Measurements from ENCODE around the gene ATAD3C. TPM values are rescaled to one million over a fixed set of nuclear protein-coding genes. Genes with fewer than 3 reads are reported as not detected.
A peak's percentile ranks its signal among the peaks of the same experiment; 100 is the strongest.
"Not testable (repeated sequence)": the region's sequence is repeated elsewhere in the genome, so short reads cannot be mapped to it uniquely, and the experiment has no call there.

ATAD3C gene
- total RNA-seq, 5 donors from 2014 or later (not counting 1 experiment from before 2014, with no cell fraction given): 0.59 to 3.1 (median 1.4) TPM

- ChIA-PET POLR2A (no interaction called here), CTCF (no interaction called here)
- Histone ChIP-seq H3K9me3 (no peaks in the 10 kb centered on the region), H3K4me1 (ENCODE audit: control insufficient read depth in 1 of 2, extremely low read depth in 1 of 2, insufficient read depth in 2 of 2, low read length in 2 of 2) (peaks cover 0 to 5% of the 10 kb centered on the region in 2 experiments), H3K27ac (ENCODE audit: low read length) (no peak overlapping the region), H3K4me3 (ENCODE audit: control insufficient read depth in 1 of 2, extremely low read depth in 1 of 2, low read length in 1 of 2) (no peak overlapping the region), H3K36me3 (ENCODE audit: control insufficient read depth in 2 of 2, extremely low read depth in 1 of 2, insufficient read depth in 1 of 2, low read length in 1 of 2) (peaks cover 27 to 43% of the 10 kb centered on the region in 2 donors), H3K27me3 (replicated peaks in 1 of 2; ENCODE audit: control insufficient read depth in 2 of 2, extremely low read depth in 1 of 2, insufficient read depth in 2 of 2, low read length in 1 of 2) (no peaks in the 10 kb centered on the region)
- ATAC-seq (replicated peaks in 1 of 4): peak in 1 of 4 experiments; percentile 23
- peaks cover 13% of the 10 kb centered on the region for H3K36me3 Mint-ChIP-seq
- H3K27me3 Mint-ChIP-seq: no peaks in the 10 kb centered on the region
- no peaks in the 10 kb centered on the region for H3K9me3 Mint-ChIP-seq
- 93% methylated on average over 26 of the region's 42 CpGs for WGBS (ENCODE audit: insufficient coverage)
- DNase-seq: no peak
- H3K27ac Mint-ChIP-seq: no peak overlapping the region
- H3K4me1 Mint-ChIP-seq: peaks cover 0 to 5% (median 3%) of the 10 kb centered on the region in 3 donors
- H3K4me3 Mint-ChIP-seq: peak overlapping the region in 1 of 3 donors; percentile 37
Observed at GRCh38 chr1:1479547-1480487, 30.3 kb downstream of the ATAD3C start.

- peaks cover 27 to 43% of the 10 kb centered on the region in 2 donors for H3K36me3 ChIP-seq (ENCODE audit: control insufficient read depth in 2 of 2, extremely low read depth in 1 of 2, insufficient read depth in 1 of 2, low read length in 1 of 2)
- POLR2A ChIA-PET; H3K4me3 ChIP-seq (ENCODE audit: control insufficient read depth in 1 of 2, extremely low read depth in 1 of 2, low read length in 1 of 2); H3K27me3 Mint-ChIP-seq; H3K27ac Mint-ChIP-seq; H3K4me1 Mint-ChIP-seq; H3K9me3 Mint-ChIP-seq; ATAC-seq (replicated peaks in 1 of 4); DNase-seq; H3K9me3 ChIP-seq; H3K27ac ChIP-seq (ENCODE audit: low read length); H3K4me3 Mint-ChIP-seq; H3K4me1 ChIP-seq (ENCODE audit: control insufficient read depth in 1 of 2, extremely low read depth in 1 of 2, insufficient read depth in 2 of 2, low read length in 2 of 2); H3K27me3 ChIP-seq (replicated peaks in 1 of 2; ENCODE audit: control insufficient read depth in 2 of 2, extremely low read depth in 1 of 2, insufficient read depth in 2 of 2, low read length in 1 of 2); CTCF ChIA-PET: not testable (repeated sequence)
- peaks cover 13% of the 10 kb centered on the region for H3K36me3 Mint-ChIP-seq
- WGBS (ENCODE audit: insufficient coverage): 96% methylated on average over 13 of the region's 16 CpGs
Observed at GRCh38 chr1:1480488-1480867, 31.0 kb downstream of the ATAD3C start.

GRCh38 chr1:1481811-1482210, 32.3 kb downstream of the ATAD3C start:
- H3K4me3 ChIP-seq (ENCODE audit: control insufficient read depth in 1 of 2, extremely low read depth in 1 of 2, low read length in 1 of 2); H3K9me3 ChIP-seq; H3K27me3 Mint-ChIP-seq; H3K4me1 Mint-ChIP-seq; H3K4me3 Mint-ChIP-seq; H3K27ac ChIP-seq (ENCODE audit: low read length); H3K4me1 ChIP-seq (ENCODE audit: control insufficient read depth in 1 of 2, extremely low read depth in 1 of 2, insufficient read depth in 2 of 2, low read length in 2 of 2); H3K27me3 ChIP-seq (replicated peaks in 1 of 2; ENCODE audit: control insufficient read depth in 2 of 2, extremely low read depth in 1 of 2, insufficient read depth in 2 of 2, low read length in 1 of 2); POLR2A ChIA-PET; H3K9me3 Mint-ChIP-seq; H3K27ac Mint-ChIP-seq; DNase-seq; CTCF ChIA-PET: not testable (repeated sequence)
- 100% methylated on average over 8 of the region's 30 CpGs for WGBS (ENCODE audit: insufficient coverage)
- H3K36me3 Mint-ChIP-seq: peaks cover 13% of the 10 kb centered on the region
- ATAC-seq (replicated peaks in 1 of 4): peak in 1 of 4 experiments; percentile 11
- H3K36me3 ChIP-seq (ENCODE audit: control insufficient read depth in 2 of 2, extremely low read depth in 1 of 2, insufficient read depth in 1 of 2, low read length in 1 of 2): peaks cover 27 to 42% of the 10 kb centered on the region in 2 donors

GRCh38 chr1:1482856-1483255, 33.4 kb downstream of the ATAD3C start:
- H3K4me3 Mint-ChIP-seq: no peak overlapping the region
- DNase-seq: no peak
- no peak overlapping the region for H3K4me3 ChIP-seq (ENCODE audit: control insufficient read depth in 1 of 2, extremely low read depth in 1 of 2, low read length in 1 of 2)
- H3K4me1 Mint-ChIP-seq: peaks cover 0 to 3% (median 0%) of the 10 kb centered on the region in 3 donors
- no peaks in the 10 kb centered on the region for H3K27me3 ChIP-seq (replicated peaks in 1 of 2; ENCODE audit: control insufficient read depth in 2 of 2, extremely low read depth in 1 of 2, insufficient read depth in 2 of 2, low read length in 1 of 2)
- ATAC-seq (replicated peaks in 1 of 4): no peak
- H3K27ac Mint-ChIP-seq: no peak overlapping the region
- POLR2A ChIA-PET: no interaction called here
- CTCF ChIA-PET: no interaction called here
- no peaks in the 10 kb centered on the region for H3K4me1 ChIP-seq (ENCODE audit: control insufficient read depth in 1 of 2, extremely low read depth in 1 of 2, insufficient read depth in 2 of 2, low read length in 2 of 2)
- no peaks in the 10 kb centered on the region for H3K9me3 ChIP-seq
- peaks cover 13% of the 10 kb centered on the region for H3K36me3 Mint-ChIP-seq
- H3K27me3 Mint-ChIP-seq: no peaks in the 10 kb centered on the region
- no peak overlapping the region for H3K27ac ChIP-seq (ENCODE audit: low read length)
- H3K36me3 ChIP-seq (ENCODE audit: control insufficient read depth in 2 of 2, extremely low read depth in 1 of 2, insufficient read depth in 1 of 2, low read length in 1 of 2): peaks cover 25 to 36% of the 10 kb centered on the region in 2 donors
- H3K9me3 Mint-ChIP-seq: no peaks in the 10 kb centered on the region
- 100% methylated on average over 3 of the region's 14 CpGs for WGBS (ENCODE audit: insufficient coverage)

- H3K4me1 ChIP-seq (ENCODE audit: control insufficient read depth in 1 of 2, extremely low read depth in 1 of 2, insufficient read depth in 2 of 2, low read length in 2 of 2): no peaks in the 10 kb centered on the region
- Mint-ChIP-seq H3K9me3 (no peaks in the 10 kb centered on the region), H3K27me3 (no peaks in the 10 kb centered on the region), H3K27ac (no peak overlapping the region), H3K4me1 (peaks cover 0 to 3% (median 0%) of the 10 kb centered on the region in 3 donors), H3K4me3 (no peak overlapping the region), H3K36me3 (peaks cover 13% of the 10 kb centered on the region)
- ATAC-seq (replicated peaks in 1 of 4) (no peak), DNase-seq (no peak)
- ChIA-PET CTCF (no interaction called here), POLR2A (no interaction called here)
- no peaks in the 10 kb centered on the region for H3K9me3 ChIP-seq
- H3K27me3 ChIP-seq (replicated peaks in 1 of 2; ENCODE audit: control insufficient read depth in 2 of 2, extremely low read depth in 1 of 2, insufficient read depth in 2 of 2, low read length in 1 of 2): no peaks in the 10 kb centered on the region
- 97% methylated on average over 12 of the region's 16 CpGs for WGBS (ENCODE audit: insufficient coverage)
- peaks cover 19 to 39% of the 10 kb centered on the region in 2 donors for H3K36me3 ChIP-seq (ENCODE audit: control insufficient read depth in 2 of 2, extremely low read depth in 1 of 2, insufficient read depth in 1 of 2, low read length in 1 of 2)
- H3K27ac ChIP-seq (ENCODE audit: low read length): no peak overlapping the region
- H3K4me3 ChIP-seq (ENCODE audit: control insufficient read depth in 1 of 2, extremely low read depth in 1 of 2, low read length in 1 of 2): no peak overlapping the region
Observed at GRCh38 chr1:1483714-1484113, 34.2 kb downstream of the ATAD3C start.

GRCh38 chr1:1484976-1485750, 35.7 kb downstream of the ATAD3C start:
- DNase-seq; H3K27me3 Mint-ChIP-seq; H3K4me1 ChIP-seq (ENCODE audit: control insufficient read depth in 1 of 2, extremely low read depth in 1 of 2, insufficient read depth in 2 of 2, low read length in 2 of 2); H3K9me3 ChIP-seq; H3K27ac Mint-ChIP-seq; POLR2A ChIA-PET; ATAC-seq (replicated peaks in 1 of 4); H3K36me3 Mint-ChIP-seq; H3K4me1 Mint-ChIP-seq; H3K9me3 Mint-ChIP-seq; H3K4me3 ChIP-seq (ENCODE audit: control insufficient read depth in 1 of 2, extremely low read depth in 1 of 2, low read length in 1 of 2); H3K27me3 ChIP-seq (replicated peaks in 1 of 2; ENCODE audit: control insufficient read depth in 2 of 2, extremely low read depth in 1 of 2, insufficient read depth in 2 of 2, low read length in 1 of 2); H3K4me3 Mint-ChIP-seq; H3K27ac ChIP-seq (ENCODE audit: low read length); CTCF ChIA-PET: not testable (repeated sequence)
- H3K36me3 ChIP-seq (ENCODE audit: control insufficient read depth in 2 of 2, extremely low read depth in 1 of 2, insufficient read depth in 1 of 2, low read length in 1 of 2): peaks cover 14 to 43% of the 10 kb centered on the region in 2 donors
- WGBS (ENCODE audit: insufficient coverage): 95% methylated on average over 14 of the region's 46 CpGs
